Caco-2 (cell line): ENCODE measurements around the gene SLC25A10. TPM values are rescaled to one million over a fixed set of nuclear protein-coding genes. Genes with fewer than 3 reads are reported as not detected.

Experiments used
- BruUV-seq: library from RNA; stranded (reverse); fragments of 400-500 nt; replicated peaks from 2 replicates; lab custom pipeline; 2021; lab: Mats Ljungman, UMichigan
- CTCF ChIA-PET: fragments of 300-600 bp; sonication (Branson Sonifier 250); formaldehyde crosslinking; loops from one replicate; lab custom pipeline; 2022; ENCODE audit warnings: antibody characterized with exemption; lab: Charles Lee
- POLR2A ChIA-PET: fragments of 300-600 bp; sonication (Branson Sonifier 250); formaldehyde crosslinking; loops from one replicate; lab custom pipeline; 2022; ENCODE audit warnings: antibody characterized with exemption; lab: Charles Lee
- DNase-seq, 2 experiments: peaks; one replicate each; pipeline versions ENCODE4 v3.0.0 to v3.0.0-alpha.2; 2020 to 2022
- H3K27me3 ChIP-seq: replicated peaks from 2 replicates; pipeline ENCODE4 v1.6.0; 2011; ENCODE audit warnings: low read length; ENCODE audit not compliant: control insufficient read depth, insufficient read depth
- H3K36me3 ChIP-seq: 2 replicates; pipeline ENCODE4 v1.5.1; 2011; ENCODE audit warnings: low read length; ENCODE audit not compliant: control insufficient read depth, insufficient read depth
- H3K4me1 ChIP-seq: fragments of 250-450 bp; sonication (Bioruptor Pico); 2 replicates; pipeline ENCODE4 v1.5.1; 2020; ENCODE audit warnings: mild to moderate bottlenecking
- H3K4me3 ChIP-seq: 2 replicates; pipeline ENCODE4 v1.5.1; 2011; ENCODE audit warnings: low read depth, mild to moderate bottlenecking, control low read depth, low read length
- H3K9me3 ChIP-seq: fragments of 250-450 bp; sonication (Bioruptor Pico); 2 replicates; pipeline ENCODE4 v1.5.1; 2020; ENCODE audit warnings: mild to moderate bottlenecking, moderate library complexity
- H3K27ac Mint-ChIP-seq: one replicate; pipeline ENCODE4 v1.8.0; 2022; ENCODE audit warnings: mixed read lengths; ENCODE audit not compliant: unreplicated experiment
- H3K27me3 Mint-ChIP-seq: one replicate; pipeline ENCODE4 v1.8.0; 2022; ENCODE audit warnings: mixed read lengths; ENCODE audit not compliant: insufficient read depth, unreplicated experiment
- H3K36me3 Mint-ChIP-seq: one replicate; pipeline ENCODE4 v1.8.0; 2022; ENCODE audit warnings: mild to moderate bottlenecking, mixed read lengths; ENCODE audit not compliant: insufficient read depth, unreplicated experiment
- H3K4me1 Mint-ChIP-seq: one replicate; pipeline ENCODE4 v1.8.0; 2022; ENCODE audit warnings: low read depth, mixed read lengths; ENCODE audit not compliant: unreplicated experiment
- H3K4me3 Mint-ChIP-seq: one replicate; pipeline ENCODE4 v1.8.0; 2022; ENCODE audit warnings: mild to moderate bottlenecking, moderate library complexity, mixed read lengths; ENCODE audit not compliant: unreplicated experiment
- H3K9me3 Mint-ChIP-seq: one replicate; pipeline ENCODE4 v1.8.0; 2022; ENCODE audit warnings: mixed read lengths; ENCODE audit not compliant: unreplicated experiment
- intact Hi-C: fragments of 100-400 bp; cut with micrococcal nuclease; formaldehyde crosslinking; loops from one replicate; pipeline ENCODE4 v1.10.0; 2022; ENCODE audit not compliant: unreplicated experiment
- total RNA-seq: library from RNA; stranded (reverse); gene quantifications from 2 replicates; pipeline ENCODE4 v1.2.3, GENCODE V29; 2022
- TF ChIP-seq, protein P1 (sequence below), 2 experiments: fragments of 200-600 bp in 1 of 2; IDR thresholded peaks; 1 replicate in 1 of 2; 2 replicates in 1 of 2; pipeline versions ENCODE4 v1.5.1 to v1.8.0; 2011 to 2022; ENCODE audit warnings: antibody characterized with exemption in 1 of 2, control low read depth in 1 of 2, inconsistent platforms in 1 of 2, low read depth in 1 of 2, low read length in 1 of 2, mild to moderate bottlenecking in 1 of 2, moderate library complexity in 1 of 2; ENCODE audit not compliant: insufficient read depth in 1 of 2, severe bottlenecking in 1 of 2, unreplicated experiment in 1 of 2

SLC25A10 gene
- total RNA-seq, 1 experiment from 2014 or later = 49.5 TPM

DNA sequence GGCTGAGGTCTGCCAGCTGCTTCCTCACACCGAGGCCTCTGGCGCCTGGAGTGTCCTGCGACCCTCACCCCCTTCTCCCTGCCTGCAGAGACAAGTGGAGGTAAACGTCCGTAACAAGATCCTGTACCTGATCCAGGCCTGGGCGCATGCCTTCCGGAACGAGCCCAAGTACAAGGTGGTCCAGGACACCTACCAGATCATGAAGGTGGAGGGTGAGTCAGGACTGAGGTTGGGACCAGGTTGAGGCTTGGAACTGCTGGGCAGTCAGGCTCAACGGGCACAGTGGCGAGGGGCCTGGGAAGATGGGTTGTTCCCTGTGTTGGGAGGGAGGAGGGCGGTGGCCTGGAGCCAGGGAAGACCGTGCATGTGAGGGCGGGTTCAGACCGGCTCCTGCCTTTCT, 23.5 kb upstream of the SLC25A10 start:
- Mint-ChIP-seq H3K27me3 (no peaks in the 10 kb centered on the region), H3K4me3 (no peak overlapping the region), H3K36me3 (peaks cover 66% of the 10 kb centered on the region), H3K9me3 (no peaks in the 10 kb centered on the region), H3K27ac (no peak overlapping the region), H3K4me1 (no peaks in the 10 kb centered on the region)
- Histone ChIP-seq H3K36me3 (peaks cover 7% of the 10 kb centered on the region), H3K4me1 (0 out of 2 replicates have a peak, but pooled peaks cover 6% of the 10 kb centered on the region), H3K9me3 (no peaks in the 10 kb centered on the region), H3K27me3 (no peaks in the 10 kb centered on the region), H3K4me3 (no peak overlapping the region)
- ChIA-PET CTCF (no interaction called here), POLR2A (no interaction called here)
- no TSS peak for BruUV-seq
- TF ChIP-seq, protein P1, sequence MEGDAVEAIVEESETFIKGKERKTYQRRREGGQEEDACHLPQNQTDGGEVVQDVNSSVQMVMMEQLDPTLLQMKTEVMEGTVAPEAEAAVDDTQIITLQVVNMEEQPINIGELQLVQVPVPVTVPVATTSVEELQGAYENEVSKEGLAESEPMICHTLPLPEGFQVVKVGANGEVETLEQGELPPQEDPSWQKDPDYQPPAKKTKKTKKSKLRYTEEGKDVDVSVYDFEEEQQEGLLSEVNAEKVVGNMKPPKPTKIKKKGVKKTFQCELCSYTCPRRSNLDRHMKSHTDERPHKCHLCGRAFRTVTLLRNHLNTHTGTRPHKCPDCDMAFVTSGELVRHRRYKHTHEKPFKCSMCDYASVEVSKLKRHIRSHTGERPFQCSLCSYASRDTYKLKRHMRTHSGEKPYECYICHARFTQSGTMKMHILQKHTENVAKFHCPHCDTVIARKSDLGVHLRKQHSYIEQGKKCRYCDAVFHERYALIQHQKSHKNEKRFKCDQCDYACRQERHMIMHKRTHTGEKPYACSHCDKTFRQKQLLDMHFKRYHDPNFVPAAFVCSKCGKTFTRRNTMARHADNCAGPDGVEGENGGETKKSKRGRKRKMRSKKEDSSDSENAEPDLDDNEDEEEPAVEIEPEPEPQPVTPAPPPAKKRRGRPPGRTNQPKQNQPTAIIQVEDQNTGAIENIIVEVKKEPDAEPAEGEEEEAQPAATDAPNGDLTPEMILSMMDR (IDR thresholded peaks at IDR 0.05; ENCODE audit: insufficient read depth in 1 of 2, low read depth in 1 of 2, low read length in 1 of 2, severe bottlenecking in 1 of 2, unreplicated experiment in 1 of 2) = no peak
- no peak for DNase-seq
- intact Hi-C loops = no loop called here

GRCh38 chr17:81690066-81690465, 22.0 kb upstream of the SLC25A10 start:
- H3K27ac Mint-ChIP-seq = peak overlapping the region; percentile 5
- TF ChIP-seq, protein P1 (IDR thresholded peaks at IDR 0.05; ENCODE audit: insufficient read depth in 1 of 2, low read depth in 1 of 2, low read length in 1 of 2, severe bottlenecking in 1 of 2, unreplicated experiment in 1 of 2) = no peak
- H3K9me3 Mint-ChIP-seq = no peaks in the 10 kb centered on the region
- Histone ChIP-seq H3K4me1 (0 out of 2 replicates have a peak, but pooled peaks cover 3% of the 10 kb centered on the region), H3K27me3 (no peaks in the 10 kb centered on the region), H3K9me3 (no peaks in the 10 kb centered on the region), H3K36me3 (peaks cover 7% of the 10 kb centered on the region), H3K4me3 (no peak overlapping the region)
- H3K27me3 Mint-ChIP-seq = no peaks in the 10 kb centered on the region
- intact Hi-C loops = no loop called here
- CTCF ChIA-PET = interaction anchor here (0.5 kb wide), 1 partner anchor 83 kb away, joined by 3 read pairs; no protein-coding TSS in a partner anchor
- DNase-seq = no peak
- POLR2A ChIA-PET = no interaction called here
- H3K4me1 Mint-ChIP-seq = no peaks in the 10 kb centered on the region
- no TSS peak for BruUV-seq
- no peak overlapping the region for H3K4me3 Mint-ChIP-seq
- peaks cover 75% of the 10 kb centered on the region for H3K36me3 Mint-ChIP-seq

GRCh38 chr17:81690549-81690948, 21.5 kb upstream of the SLC25A10 start:
- H3K9me3 Mint-ChIP-seq = no peaks in the 10 kb centered on the region
- BruUV-seq = no TSS peak
- CTCF ChIA-PET = no interaction called here
- no peak overlapping the region for H3K4me3 Mint-ChIP-seq
- POLR2A ChIA-PET = no interaction called here
- H3K36me3 ChIP-seq = peaks cover 7% of the 10 kb centered on the region
- no peaks in the 10 kb centered on the region for H3K4me1 Mint-ChIP-seq
- TF ChIP-seq, protein P1 (IDR thresholded peaks at IDR 0.05; ENCODE audit: insufficient read depth in 1 of 2, low read depth in 1 of 2, low read length in 1 of 2, severe bottlenecking in 1 of 2, unreplicated experiment in 1 of 2) = no peak
- no peak overlapping the region for H3K4me3 ChIP-seq
- no peaks in the 10 kb centered on the region for H3K27me3 ChIP-seq
- H3K36me3 Mint-ChIP-seq = peaks cover 78% of the 10 kb centered on the region
- no peak overlapping the region for H3K27ac Mint-ChIP-seq
- intact Hi-C loops = no loop called here
- no peaks in the 10 kb centered on the region for H3K9me3 ChIP-seq
- H3K4me1 ChIP-seq = no peaks in the 10 kb centered on the region
- no peak for DNase-seq
- H3K27me3 Mint-ChIP-seq = no peaks in the 10 kb centered on the region
